Heart left ventricle (tissue), 16 donors: ENCODE measurements around the gene PSAPL1. TPM values are rescaled to one million over a fixed set of nuclear protein-coding genes. Genes with fewer than 3 reads are reported as not detected.

Experiments used
- ATAC-seq, 4 donors: fragments of 200-7000 bp; cut with Tn5 transposase; one replicate each; pipeline ENCODE4 v1.9.1; 2020 to 2022; ENCODE audit warnings: moderate library complexity in 4 of 4, mild to moderate bottlenecking in 3 of 4, moderate number of reproducible peaks in 1 of 4
- DNase-seq, 5 donors: peaks; one replicate each; pipeline ENCODE4 v3.0.0-alpha.2; 2020
- H3K27ac ChIP-seq, 12 donors: fragments of 200-600 bp; sonication (generic) in 4 of 12; one replicate each; pipeline versions ENCODE4 v1.5.0 to v1.8.0; 2016 to 2022; ENCODE audit warnings: mild to moderate bottlenecking in 2 of 12
- H3K27me3 ChIP-seq, 9 donors: fragments of 200-600 bp; sonication (generic) in 2 of 9; one replicate each; pipeline versions ENCODE4 v1.5.1 to v1.8.0; 2016 to 2022; ENCODE audit warnings: mild to moderate bottlenecking in 3 of 9
- H3K36me3 ChIP-seq, 9 donors: fragments of 200-600 bp; sonication (generic) in 2 of 9; one replicate each; pipeline versions ENCODE4 v1.5.0 to v1.8.0; 2018 to 2022; ENCODE audit warnings: mild to moderate bottlenecking in 2 of 9
- H3K4me1 ChIP-seq, 12 donors: fragments of 200-600 bp; sonication (generic) in 4 of 12; one replicate each; pipeline versions ENCODE4 v1.5.0 to v1.8.0; 2016 to 2022; ENCODE audit warnings: mild to moderate bottlenecking in 3 of 12
- H3K4me3 ChIP-seq, 12 donors: fragments of 200-600 bp; sonication (generic) in 4 of 12; one replicate each; pipeline versions ENCODE4 v1.5.0 to v1.8.0; 2017 to 2022; ENCODE audit warnings: mild to moderate bottlenecking in 9 of 12, moderate library complexity in 4 of 12
- H3K9me3 ChIP-seq, 12 donors: fragments of 200-600 bp; sonication (generic) in 4 of 12; one replicate each; pipeline versions ENCODE4 v1.5.0 to v1.8.0; 2016 to 2022; ENCODE audit warnings: mild to moderate bottlenecking in 1 of 12
- CTCF ChIP-seq, 12 donors: fragments of 200-600 bp; sonication (generic) in 4 of 12; IDR thresholded peaks; one replicate each; pipeline versions ENCODE4 v1.5.0 to v1.8.0; 2018 to 2022; ENCODE audit warnings: antibody characterized with exemption in 12 of 12, mild to moderate bottlenecking in 5 of 12
- POLR2A ChIP-seq, 2 donors: fragments of 450-650 bp; IDR thresholded peaks; one replicate each; pipeline ENCODE4 v1.6.1; 2017; ENCODE audit warnings: antibody characterized with exemption in 2 of 2, mild to moderate bottlenecking in 2 of 2, moderate library complexity in 2 of 2
- WGBS, 4 donors: extraction: QIAGEN DNeasy Blood & Tissue Kit in 2 of 4; methylation state at CpG; one replicate each; pipeline versions ENCODE4 v1.1.5 to v1.1.7; 2013 to 2018; 5-methylcytosine and 5-hydroxymethylcytosine counted together
- intact Hi-C, 10 donors: fragments of 100-400 bp; cut with DNase I; formaldehyde crosslinking; loops; one replicate each; pipeline versions ENCODE4 v1.11.1 to v1.14.2; 2022
- polyA plus RNA-seq, 2 donors: library from polyadenylated mRNA; stranded (reverse); fragments of 200-250 nt; gene quantifications; one replicate each; pipeline ENCODE4 v1.2.3, GENCODE V29; 2013
- total RNA-seq, 9 donors: library from RNA; depleted of rRNA in 2 of 9; stranded (reverse); fragments of >200 nt in 2 of 9; fragmentation: NEBNext Ultra II Directional in 3 of 9; extraction: Animal tissue kit (Norgen Biotek cat#: 25700) in 3 of 9; gene quantifications; one replicate each; pipeline versions ENCODE4 v1.1.0 to v1.2.4, GENCODE V29; 2016 to 2023
- donor health status: ischemic (EF 13 %, LVEDD 7.1; RV severe dilation, severe dysfunction).
- donor health status: healthy with polysubstance abuse.
- donor health status: DM: no; HTN: yes; CAD: no.
- donor health status: DM: no; HTN: no; CAD: no.
- donor health status: ischemic (EF 25% LVEDD 6.9; RV normal size, moderate dysfunction).
- donor health status: ischemic (EF 25% LVEDD 5.7; RV mildly dilated, moderate dysfunction).
- donor health status: healthy.
- donor health status: DM: yes; HTN: yes; CAD: no.
- donor health status: ischemic (EF 35%, LVEDD 5.7; RV mildly dilated, moderate dysfunction).
- donor health status: nonischemic (EF 11% LVEDD 7.7; RV severe dilation, severe dysfunction).
- donor health status: DM: yes; HTN: yes; CAD: no.
- donor health status: PGD.
- donor health status: ischemic (EF 29% LVEDD 5.4; RV normal size, mild dysfunction).
- donor health status: nonischemic (EF 23%, LVEDD 6.1; RV moderate dilation, normal function).

Gene PSAPL1
- total and polyA plus RNA-seq, 11 donors = 0.11 TPM; not detected in 10

- 85 to 92% (median 89%) methylated on average over 23 to 28 of the region's 28 CpGs for WGBS, 4 donors
- Histone ChIP-seq H3K9me3 (no peaks in the 10 kb centered on the region), H3K4me1 (peaks cover 0 to 13% (median 0%) of the 10 kb centered on the region in 12 donors), H3K4me3 (no peak overlapping the region), H3K27ac (no peak overlapping the region), H3K27me3 (no peaks in the 10 kb centered on the region), H3K36me3 (no peaks in the 10 kb centered on the region)
- TF ChIP-seq CTCF (IDR thresholded peaks at IDR 0.05) (no peak), POLR2A (IDR thresholded peaks at IDR 0.05) (no peak)
- intact Hi-C loops = no loop called here
- ATAC-seq = no peak
- peak in 2 of 5 donors; percentile 23 to 51 for DNase-seq
These were observed 1.2 kb downstream of the PSAPL1 start for GRCh38 chr4:7433376-7434140.

- WGBS, 4 donors = 85 to 88% (median 86%) methylated on average over 19 to 23 of the region's 23 CpGs
- peak in 2 of 5 donors; percentile 21 to 44 for DNase-seq
- no peak for TF ChIP-seq POLR2A (IDR thresholded peaks at IDR 0.05)
- TF ChIP-seq CTCF (IDR thresholded peaks at IDR 0.05) = no peak
These were observed 2.0 kb downstream of the PSAPL1 start for GRCh38 chr4:7432531-7433375.

GRCh38 chr4:7431696-7432530 is 2.8 kb downstream of the PSAPL1 start:
- 89 to 90% (median 89%) methylated on average over 25 to 27 of the region's 27 CpGs for WGBS, 4 donors
- no peak for ATAC-seq

More at GRCh38 chr4:7432531-7433375, 2.0 kb downstream of the PSAPL1 start:
- peaks cover 0 to 13% (median 0%) of the 10 kb centered on the region in 12 donors for H3K4me1 ChIP-seq
- intact Hi-C loops = no loop called here
- H3K27me3 ChIP-seq = no peaks in the 10 kb centered on the region
- no peak overlapping the region for H3K4me3 ChIP-seq
- no peaks in the 10 kb centered on the region for H3K9me3 ChIP-seq
- no peak overlapping the region for H3K27ac ChIP-seq
- no peak for ATAC-seq
- no peaks in the 10 kb centered on the region for H3K36me3 ChIP-seq

More at GRCh38 chr4:7431696-7432530, 2.8 kb downstream of the PSAPL1 start:
- no peak for TF ChIP-seq POLR2A (IDR thresholded peaks at IDR 0.05)
- TF ChIP-seq CTCF (IDR thresholded peaks at IDR 0.05) = no peak
- Histone ChIP-seq H3K27ac (no peak overlapping the region), H3K4me3 (no peak overlapping the region), H3K36me3 (no peaks in the 10 kb centered on the region), H3K9me3 (no peaks in the 10 kb centered on the region), H3K4me1 (peaks cover 0 to 13% (median 0%) of the 10 kb centered on the region in 12 donors), H3K27me3 (no peaks in the 10 kb centered on the region)
- peak in 2 of 5 donors; percentile 9 to 44 for DNase-seq
- intact Hi-C loops = no loop called here
